ENCODE results near the gene CCDC183.
"Not testable (repeated sequence)": the region's sequence is repeated elsewhere in the genome, so short reads cannot be mapped to it uniquely, and the experiment has no call there.

Gene CCDC183

DNA sequence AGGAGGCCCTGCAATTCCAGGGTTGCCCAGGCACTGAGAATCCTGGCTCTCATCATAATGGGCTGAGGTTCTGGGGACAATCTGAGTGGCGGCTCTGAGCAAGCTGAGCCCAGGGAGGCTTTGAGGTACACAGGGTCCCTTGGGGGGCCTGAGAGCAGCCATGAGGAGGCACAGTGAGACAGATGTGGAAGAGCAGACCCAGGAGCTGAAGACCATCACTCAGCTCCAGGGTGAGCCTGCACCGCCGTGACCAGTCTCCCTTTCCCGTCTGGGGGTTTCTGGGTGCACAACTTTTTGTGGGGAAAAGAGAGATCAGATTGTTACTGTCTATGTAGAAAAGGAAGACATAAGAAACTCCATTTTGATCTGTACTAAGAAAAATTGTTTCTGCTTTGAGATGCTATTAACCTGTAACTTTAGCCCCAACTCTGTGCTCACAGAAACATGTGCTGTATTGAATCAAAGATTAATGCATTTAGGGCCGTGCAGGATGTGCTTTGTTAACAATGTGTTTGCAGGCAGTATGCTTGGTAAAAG, at the start of gene CCDC183:
CCDC183 (plus strand) TSS at position 101 of the 537 bp plus-strand sequence; CDS start at position 161, 60 bp downstream.
- no peak for ATAC-seq

DNA sequence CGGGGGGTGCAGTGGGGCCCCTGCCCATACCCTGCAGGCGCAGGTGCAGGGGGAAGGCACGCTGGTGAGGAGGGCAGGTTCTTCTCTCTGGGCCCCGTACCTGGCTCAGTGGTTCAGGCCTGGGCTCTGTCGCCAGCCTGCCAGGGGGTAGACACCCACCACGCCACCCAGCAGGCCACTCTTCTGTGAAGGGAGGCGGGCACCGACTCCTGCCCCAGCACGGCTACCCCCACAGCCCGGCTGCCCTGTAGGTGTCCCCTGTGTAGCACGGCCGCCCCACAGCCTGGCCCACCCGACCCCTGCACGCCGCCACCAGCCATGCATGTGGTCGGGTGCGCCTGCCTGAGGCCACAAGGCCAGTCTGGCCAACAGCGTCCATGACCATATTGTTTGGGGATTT, 49.5 kb upstream of the CCDC183 start:
- ATAC-seq: no peak
- DNase-seq: no peak

More for the DNA sequence above, at the start of gene CCDC183:
- no peak for DNase-seq

DNA sequence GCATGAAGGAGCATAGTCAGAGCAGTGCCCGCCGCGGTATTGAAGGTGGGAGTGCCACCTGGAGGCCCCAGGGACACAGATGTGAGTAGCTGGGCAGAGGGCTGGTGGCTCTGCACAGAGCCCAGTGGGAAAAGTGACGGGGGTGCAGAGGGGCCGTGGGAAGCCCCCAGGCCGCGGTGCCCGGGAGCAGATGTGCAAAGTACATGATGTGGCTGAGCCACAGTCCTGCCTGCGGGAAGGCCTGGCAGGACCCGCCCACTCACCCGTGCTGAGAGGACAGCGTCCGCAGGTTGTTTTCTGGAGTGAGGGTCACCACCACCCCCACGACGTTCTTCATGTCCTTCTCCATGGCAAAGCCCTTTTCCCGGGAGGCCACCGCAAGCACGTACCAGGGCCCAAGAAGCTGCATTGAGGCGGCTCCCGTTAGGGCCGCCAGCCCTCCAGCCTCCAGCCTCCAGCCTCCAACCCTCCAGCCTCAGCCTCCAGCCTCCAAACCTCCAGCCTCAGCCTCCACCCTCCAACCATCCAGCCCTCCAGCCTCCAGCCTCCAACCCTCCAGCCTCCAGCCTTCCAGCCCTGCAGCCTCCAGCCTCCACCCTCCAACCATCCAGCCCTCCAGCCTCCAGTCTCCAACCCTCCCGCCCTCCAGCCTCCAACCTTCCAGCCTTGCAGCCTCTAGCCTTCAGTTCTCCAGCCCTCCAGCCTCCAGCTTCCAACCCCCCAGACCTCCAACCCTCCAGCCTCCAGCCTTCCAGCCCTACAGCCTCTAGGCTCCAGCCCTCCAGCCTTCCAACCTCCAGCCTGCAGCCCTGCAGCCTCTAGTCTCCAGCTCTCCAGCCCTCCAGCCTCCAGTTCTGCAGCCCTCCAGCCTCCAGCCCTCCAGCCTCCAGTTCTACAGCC, 48.7 kb upstream of the CCDC183 start:
- DNase-seq: no peak
- no peak for ATAC-seq

DNA sequence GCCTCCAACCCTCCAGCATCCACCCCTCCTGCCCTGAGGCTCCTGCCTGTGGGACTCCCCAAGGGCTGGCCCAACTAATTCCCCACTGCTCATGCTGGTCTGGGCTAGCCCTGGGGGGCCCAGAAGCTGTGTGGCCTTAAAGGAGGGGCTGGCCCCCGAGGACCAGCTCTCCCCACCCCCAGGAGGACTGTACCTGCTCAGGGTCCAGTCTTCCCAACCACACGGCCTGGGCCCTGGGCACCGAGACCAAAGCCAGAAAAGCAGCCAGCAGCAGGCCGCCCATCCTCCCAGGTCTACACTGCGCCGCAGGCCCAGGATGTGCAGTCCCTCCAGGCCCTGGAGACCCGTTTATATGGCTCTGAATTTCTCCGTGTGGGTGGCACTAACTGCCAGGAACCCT, 47.9 kb upstream of the CCDC183 start, which contains the start of gene LCN6:
LCN6 (minus strand) TSS at position 325 of the 400 bp plus-strand sequence; CDS start at position 283, 42 bp downstream.
- DNase-seq (no peak), ATAC-seq (no peak)

DNA sequence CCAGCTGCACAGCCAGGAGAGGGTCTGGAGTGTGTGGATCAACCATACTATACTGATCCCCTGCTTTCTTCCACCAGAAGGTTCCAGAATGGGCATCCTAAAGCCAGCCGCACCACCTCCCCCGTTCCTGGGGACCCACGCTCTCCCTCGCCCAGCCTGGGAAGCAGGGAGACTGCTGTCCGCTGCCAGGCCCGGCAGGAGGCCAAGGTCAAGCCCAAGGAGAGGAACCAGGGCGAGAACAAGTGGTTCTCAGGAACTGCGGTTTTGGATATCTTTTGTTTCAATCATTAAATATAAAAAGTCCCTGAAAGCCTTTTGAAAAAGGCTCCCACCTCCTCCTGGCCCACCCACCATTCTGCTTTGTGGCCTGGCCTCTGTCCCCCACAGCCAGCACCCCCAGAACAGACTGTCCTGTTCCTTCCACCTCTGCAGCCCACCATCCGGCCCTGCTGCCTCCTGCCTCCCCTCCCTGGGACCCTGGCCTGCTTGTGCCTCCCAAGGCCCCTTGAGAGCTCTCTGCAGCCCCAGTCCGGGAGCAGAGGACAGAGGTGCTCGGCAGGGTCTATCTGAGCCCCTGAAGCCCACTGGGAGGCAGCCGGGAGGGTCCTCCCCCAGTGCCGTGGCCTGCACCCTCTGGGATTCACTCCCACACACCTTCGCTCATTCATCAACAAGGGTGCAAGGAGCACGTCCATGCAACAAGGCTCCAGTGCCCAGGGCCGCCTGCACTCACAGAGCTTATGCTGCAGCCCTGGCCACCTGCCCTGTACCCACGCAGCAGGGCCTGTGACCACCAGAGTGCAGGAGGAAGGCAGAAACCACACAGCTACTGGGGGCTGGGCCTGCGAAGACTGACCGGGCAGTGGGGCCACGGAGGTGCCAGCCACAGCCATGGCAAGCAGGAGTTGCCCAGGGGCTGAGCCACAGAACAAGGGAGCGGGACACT, 47.2 kb upstream of the CCDC183 start:
- no peak for ATAC-seq

DNA sequence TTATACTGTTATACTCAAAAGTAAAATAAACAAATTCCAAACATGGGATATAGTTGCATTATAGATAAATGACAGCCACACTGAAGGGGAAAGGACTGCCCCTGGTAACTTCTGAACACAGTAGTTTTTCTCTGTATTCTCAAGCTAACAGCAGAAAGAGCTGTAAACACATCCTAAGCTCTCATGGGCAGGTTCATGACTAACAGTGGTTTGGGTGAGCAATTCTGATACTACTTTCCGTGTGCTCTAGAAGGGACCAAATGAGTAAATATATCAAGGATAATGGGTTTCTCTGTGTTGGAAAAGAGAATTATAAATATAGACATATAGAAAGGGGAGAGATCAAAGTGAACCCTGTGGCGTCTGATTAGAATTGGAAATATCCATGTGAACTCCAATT, 45.6 kb upstream of the CCDC183 start:
- ATAC-seq: peak; percentile 87
- DNase-seq: no peak

More for the DNA sequence above, 47.2 kb upstream of the CCDC183 start:
- DNase-seq: no peak

DNA sequence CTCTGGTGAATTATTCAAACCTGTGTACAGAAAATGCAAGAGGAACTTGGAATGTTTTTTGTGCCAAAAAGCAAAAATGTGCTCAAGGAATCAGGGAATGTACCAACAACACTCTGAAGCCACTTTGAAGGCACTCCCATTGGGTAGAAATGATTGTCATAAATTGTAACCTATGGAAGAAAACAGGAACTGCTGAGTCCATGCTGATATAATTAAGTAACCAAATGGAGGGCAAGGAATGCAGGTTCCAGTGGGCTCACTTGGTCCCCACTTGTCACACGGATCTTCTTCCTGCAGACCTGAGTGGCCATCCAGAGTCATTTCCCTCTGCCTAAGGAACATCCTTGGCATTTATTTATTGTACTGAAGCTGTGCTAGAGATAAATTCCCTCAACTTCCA, 44.9 kb upstream of the CCDC183 start:
- DNase-seq (no peak), ATAC-seq (no peak)

DNA sequence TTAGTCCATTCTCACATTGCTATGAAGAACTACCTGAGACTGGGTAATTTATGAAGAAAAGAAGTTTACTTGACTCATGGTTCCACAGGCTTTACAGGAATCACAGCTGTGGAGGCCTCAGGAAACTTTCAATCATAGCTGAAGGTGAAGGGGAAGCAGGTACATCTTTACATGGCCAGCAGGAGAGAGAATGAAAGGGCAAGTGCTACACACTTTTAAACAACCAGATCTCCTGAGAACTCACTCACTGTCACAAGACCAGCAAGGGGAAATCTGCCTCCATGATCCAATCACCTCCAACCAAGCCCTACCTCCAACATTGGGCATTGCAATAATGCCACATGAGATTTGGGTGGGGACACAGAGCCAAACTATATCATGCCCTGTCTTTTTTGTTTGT, 44.3 kb upstream of the CCDC183 start:
- no peak for DNase-seq
- ATAC-seq: no peak

DNA sequence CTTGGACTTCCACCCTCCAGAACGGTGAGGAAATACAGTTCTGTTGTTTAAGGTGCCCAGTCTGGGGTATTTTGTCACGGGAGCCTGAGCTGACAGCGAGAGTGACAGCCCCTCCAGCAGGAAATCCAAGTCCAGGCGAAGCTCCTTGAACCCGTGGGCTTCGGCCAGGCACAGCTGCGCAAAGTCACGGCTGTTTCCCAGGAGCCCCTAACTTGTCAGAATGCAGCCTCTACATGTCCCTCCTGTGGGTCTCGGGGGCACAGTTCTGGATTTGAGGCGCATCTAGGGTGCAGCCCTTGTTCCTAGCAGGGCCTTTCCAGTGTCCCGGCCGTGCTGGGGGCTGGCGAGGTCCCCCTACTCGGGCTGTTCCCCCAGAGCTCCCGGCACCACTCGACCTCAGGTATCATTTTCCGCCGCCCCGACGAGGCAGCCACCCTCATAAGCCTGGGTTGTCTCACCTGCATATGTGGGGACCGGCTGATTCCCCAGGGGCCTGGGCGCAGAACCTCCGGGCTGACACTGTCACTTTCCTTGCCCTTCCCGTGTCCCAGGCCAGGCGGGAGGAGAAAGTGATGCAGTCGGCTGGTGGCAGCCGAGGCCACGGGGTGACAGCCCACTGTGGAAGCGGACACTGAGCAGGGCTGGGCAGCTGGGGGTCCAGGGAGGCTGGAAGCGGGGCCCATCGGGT, 42.6 kb upstream of the CCDC183 start:
- DNase-seq: no peak

DNA sequence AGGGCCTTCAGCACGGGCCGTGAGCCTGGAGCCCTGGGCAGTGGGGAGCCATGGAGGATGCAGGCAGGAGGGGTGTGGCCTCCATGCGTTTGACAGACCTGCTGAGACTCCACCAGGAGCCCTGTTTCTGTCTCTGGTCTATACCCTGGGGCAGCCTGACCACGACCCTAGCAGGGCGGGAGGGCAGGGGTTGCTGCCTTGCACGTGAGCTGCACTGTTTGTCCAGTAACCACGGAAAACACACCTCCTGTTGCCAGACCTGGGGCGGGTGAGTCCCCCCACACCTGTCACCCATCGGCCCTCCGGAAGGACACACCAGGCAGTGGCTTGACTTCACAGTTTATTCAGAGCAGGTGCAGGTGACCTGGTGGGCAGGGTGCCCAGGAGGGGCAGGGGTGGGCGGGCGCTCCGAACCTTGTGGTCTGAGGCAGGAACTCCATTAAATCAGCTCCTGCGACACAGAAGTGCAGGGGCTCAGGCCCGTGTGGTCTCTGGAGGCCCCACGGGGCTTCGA, 42.0 kb upstream of the CCDC183 start:
- no peak for DNase-seq
- ATAC-seq: no peak

More for the DNA sequence above, 42.6 kb upstream of the CCDC183 start:
- ATAC-seq: no peak

DNA sequence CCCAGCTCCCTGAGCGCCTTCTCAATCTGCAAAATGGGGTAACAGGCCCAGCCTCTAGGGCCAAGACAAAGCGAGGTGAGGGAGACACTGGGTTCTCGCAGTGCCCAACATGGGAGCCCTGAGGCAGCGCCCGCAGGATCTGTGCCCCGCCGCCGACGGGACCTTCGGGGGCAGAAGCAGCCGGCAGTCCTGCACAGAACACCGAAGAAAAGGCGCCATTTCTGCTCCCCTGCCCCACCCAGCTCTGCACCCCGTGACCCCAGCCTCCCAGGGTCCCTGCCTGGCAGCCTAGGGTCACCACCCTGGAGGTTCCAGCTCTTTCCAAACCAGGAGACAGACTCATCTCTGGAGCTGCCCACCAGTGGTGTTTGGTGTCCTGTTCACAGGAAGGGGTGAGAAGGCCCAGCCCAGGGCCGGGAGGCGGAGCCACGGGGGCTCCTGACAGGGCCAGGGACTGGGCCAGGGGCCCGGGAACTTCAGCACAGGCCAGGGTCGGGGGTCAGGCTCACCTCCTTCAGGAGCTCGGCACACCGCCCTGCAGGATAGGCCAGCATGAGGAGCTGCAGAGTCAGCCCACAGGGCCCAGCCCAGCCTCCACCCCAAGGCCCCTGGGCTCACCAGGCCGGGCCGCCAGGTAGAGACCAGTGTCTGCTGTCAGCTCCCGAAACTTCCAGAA, 41.4 kb upstream of the CCDC183 start:
- no peak for DNase-seq
- no peak for ATAC-seq

DNA sequence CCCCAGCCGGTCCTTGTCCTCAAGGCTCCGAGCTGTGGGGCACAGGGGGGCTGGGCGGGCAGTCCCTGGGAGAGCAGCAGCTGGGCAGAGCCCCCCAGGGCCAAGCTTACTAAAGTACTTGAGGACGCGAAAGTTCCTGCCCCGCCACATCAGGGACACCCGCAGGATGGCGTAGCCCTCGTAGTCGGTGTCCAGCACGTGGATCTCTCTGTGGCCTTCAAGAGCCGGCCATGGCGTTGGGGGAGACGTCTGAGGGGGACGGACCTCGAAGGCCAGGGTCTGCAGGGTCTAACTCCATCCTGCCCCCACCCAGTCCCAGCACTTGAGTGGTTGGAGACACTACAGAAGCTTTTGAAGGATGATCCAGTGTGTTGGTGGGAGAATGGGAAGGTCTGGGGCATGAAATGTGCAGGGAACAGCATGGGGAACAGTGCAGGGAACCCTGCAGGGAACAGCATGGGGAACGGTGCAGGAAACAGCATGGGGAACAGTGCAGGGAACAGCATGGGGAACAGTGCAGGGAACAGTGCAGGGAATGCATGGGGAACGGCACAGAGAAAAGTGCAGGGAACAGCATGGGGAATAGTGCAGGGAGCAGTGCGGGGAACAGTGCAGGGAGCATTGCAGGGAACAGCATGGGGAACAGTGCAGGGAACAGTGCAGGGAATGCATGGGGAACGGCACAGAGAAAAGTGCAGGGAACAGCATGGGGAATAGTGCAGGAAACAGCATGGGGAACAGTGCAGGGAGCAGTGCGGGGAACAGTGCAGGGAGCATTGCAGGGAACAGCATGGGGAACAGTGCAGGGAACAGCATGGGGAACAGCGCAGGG, 40.6 kb upstream of the CCDC183 start:
- not testable (repeated sequence) for DNase-seq, ATAC-seq

DNA sequence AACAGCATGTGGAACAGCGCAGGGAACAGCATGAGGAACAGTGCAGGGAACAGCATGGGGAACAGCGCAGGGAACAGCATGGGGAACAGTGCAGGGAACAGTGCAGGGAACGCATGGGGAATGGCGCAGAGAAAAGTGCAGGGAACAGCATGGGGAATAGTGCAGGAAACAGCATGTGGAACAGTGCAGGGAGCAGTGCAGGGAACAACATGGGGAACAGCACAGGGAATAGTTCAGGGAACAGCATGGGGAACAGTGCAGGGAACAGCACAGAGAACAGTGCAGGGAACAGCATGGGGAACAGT, 40.1 kb upstream of the CCDC183 start:
- ATAC-seq: no peak
- no peak for DNase-seq

DNA sequence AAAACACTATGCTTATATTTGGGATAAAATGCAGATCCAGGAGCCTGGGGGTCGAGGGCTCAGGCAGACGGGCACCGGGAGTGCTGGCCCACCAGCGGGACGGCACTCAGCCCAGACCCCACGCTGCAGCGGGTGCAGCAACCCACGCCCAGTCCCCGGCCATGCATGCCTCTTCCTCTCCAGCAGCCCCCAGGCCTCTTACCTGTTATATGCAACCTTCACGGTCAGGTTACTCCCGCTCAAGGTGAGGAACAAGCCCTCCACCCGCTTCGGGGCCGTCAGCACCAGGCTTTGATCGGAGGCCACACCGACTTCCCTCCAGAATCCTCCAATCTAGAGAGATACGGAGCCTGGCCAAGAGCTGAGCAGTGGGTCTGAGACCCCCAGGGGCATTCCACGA, 39.3 kb upstream of the CCDC183 start:
- DNase-seq (no peak), ATAC-seq (no peak)

DNA sequence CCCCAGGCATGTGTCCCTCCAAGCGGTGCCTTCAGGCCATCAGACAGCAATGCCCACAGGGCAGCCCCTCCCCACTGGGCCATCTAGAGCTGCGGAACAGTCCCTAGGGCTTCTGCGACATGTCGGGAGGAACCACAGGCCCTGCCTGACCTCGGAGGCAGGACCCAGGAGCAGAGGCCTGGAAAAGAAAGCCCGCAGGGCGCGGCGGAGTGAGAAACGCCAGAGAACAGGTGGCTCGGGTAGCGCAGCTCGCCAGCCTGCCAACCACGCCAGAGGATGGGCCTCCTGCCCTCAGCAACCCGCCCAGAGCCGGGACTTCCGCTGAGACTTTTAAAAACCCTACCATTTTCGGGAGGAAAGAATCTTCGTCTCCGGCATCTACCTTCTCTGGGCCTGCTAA, 38.8 kb upstream of the CCDC183 start:
- ATAC-seq (no peak), DNase-seq (no peak)

DNA sequence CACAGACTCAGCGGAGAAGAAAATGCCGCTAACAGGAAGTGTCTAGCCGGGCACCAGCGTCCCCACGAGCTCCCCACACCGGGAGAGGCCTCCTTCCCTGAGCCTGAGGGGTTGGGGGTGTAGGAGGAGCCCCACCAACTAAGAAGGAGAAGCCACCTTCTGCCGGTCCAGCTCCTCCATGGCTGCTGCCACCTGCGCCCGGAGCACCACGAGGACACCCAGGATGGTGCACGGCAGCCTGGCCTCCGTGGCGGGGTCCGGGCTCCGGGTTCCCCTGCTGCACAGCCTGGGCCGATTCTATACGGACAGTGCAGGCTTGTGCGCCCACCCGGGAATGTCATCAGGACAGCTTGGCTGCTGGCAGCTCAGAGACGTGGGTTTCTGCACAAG, 38.4 kb upstream of the CCDC183 start:
- ATAC-seq (no peak), DNase-seq (no peak)

DNA sequence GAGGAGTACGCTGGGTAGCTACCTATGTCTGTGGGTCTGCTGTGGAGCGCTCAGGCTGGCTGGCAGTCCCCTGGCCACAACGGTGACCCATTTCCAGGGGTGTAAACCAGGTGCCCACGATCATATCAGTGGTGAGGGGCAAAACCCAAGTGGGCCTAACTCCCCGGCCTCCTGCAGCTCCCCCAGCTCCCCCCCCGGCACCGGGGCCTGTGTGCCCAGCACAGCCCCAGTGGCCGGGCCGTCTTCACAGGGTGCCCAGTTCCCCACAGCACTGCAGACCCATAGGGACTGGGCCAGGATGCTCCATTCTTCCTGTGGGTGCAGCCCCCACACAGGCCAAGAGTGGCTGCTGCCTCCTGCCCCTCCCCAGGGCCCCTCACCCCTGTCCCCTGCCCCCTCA, 37.1 kb upstream of the CCDC183 start:
- no peak for ATAC-seq
- DNase-seq: no peak

DNA sequence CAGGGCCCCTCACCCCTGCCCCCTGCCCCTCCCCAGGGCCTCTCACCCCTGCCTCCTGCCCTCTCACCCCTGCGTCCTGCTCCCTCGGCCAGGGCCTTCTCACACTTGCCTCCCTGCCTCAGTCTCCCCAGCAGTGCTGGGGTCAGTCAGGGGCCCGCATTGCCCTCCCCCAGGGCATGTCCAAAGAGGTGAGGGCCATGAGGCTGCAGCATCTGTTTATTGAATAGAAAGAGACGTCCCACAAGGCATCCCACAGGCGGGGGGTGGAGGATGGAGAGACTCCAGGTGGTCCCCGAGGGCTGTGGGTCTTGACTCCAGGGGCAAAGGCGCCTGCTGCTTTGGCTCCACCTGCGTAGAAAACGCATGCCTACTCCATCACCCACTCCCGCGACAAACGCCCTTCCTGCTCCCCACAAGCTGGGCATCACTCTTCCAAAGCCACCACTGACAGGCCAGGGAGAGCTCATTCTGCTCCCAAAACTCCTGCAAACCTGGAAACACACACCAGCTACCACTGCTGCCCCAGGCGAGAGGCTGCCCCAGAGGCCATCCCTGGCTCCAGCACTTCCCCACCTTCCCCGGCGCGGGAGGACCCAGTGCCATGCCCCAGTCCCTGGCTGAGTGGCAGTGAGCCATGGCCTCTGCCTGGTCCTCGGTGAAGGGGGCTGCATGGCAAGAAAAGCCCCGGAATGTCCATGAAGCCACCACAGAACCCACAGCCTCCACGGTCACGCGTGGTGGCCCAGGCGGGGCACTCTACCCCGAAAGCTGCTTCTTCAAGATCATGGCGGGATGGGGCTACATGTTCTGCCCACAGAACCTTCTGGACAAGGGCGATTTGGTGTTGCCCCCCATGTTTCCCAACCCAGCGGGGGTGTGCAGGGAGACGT, 36.5 kb upstream of the CCDC183 start:
- no peak for DNase-seq

DNA sequence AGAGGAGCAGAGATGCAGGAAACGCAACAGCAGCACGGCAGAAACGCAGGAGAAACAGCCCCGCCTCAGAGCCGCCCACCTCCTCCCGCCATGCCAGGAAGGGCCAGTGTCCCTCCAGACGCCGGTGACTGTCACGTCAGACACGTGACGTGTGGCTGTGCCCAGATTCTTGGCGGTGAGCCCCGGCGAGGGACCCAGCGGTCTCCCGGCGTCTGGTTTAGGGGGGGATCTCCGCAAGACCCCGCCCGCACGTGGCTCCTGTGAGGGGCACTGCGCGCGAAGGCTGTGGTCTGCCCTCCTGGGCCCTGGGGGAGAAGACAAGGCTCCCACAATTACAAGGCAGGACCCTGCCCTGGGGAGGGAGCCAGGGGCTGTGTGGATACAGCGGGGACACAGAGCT, 35.7 kb upstream of the CCDC183 start:
- ATAC-seq: no peak
- no peak for DNase-seq

More for the DNA sequence above, 36.5 kb upstream of the CCDC183 start:
- ATAC-seq: no peak
